Amniotic stem cell (primary cell): ENCODE data around the gene SENP1.
"Not testable (repeated sequence)": the region's sequence is repeated elsewhere in the genome, so short reads cannot be mapped to it uniquely, and the experiment has no call there.

ENCODE experiments used
- DNase-seq: peaks from one replicate; lab custom pipeline; 2025; lab: John Stamatoyannopoulos, UW

The SENP1 gene

DNA sequence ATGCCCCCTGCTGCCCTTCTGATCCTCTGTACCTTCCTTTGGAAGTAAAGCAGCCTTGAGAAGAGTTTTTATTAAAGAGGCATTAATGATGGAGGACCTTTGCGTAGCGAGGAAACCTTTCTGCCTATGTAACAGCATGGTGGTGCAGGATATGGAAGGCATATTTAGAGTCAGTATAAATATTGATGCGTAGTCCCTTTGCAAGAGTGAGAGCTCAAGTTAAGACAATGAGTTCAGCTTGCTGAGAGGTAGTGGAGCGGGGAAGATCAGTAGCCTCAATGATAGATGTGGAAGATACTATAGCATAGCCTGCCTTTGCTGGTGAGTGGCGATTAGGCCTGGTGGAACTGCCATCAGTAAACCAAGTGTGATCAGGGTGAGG lies 5.4 kb upstream of the SENP1 start:
- not testable (repeated sequence) for DNase-seq

- no peak for DNase-seq
Observed at GRCh38 chr12:48110691-48111311, 4.9 kb upstream of the SENP1 start.

GRCh38 chr12:48109424-48109823 lies 3.5 kb upstream of the SENP1 start:
- no peak for DNase-seq

- DNase-seq = no peak
Observed at GRCh38 chr12:48106681-48107613, 1.1 kb upstream of the SENP1 start.

DNA sequence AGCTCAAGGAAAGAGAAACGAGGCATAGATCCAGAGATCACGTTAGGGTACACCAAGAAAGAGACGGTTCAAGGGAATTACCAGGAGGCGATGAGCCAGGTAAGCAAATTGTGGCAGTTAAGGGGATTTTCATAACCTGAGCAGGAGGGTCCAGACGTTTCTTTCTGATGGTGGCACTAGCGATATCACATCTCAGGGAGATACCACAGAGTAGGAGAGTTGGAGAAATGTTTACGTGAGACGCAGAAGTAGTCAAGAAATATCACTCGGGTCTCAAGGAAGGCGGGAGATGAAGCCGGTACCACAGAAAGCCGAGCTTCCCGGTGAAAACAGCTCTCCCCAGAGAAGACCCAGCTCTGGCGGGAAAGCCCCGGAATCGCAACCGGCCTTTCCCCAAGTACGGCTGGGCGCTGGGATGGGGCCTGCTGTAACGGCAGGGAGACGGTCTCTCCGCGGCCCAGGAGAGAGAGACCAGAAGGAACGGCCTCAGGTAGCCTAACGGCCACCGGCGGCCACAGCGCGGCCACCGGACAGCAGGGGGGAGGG lies 485 bp downstream of the SENP1 start:
- no peak for DNase-seq

GRCh38 chr12:48104531-48104930 lies 1.3 kb downstream of the SENP1 start:
- no peak for DNase-seq

GRCh38 chr12:48092611-48093010 lies 13.3 kb downstream of the SENP1 start:
- DNase-seq = no peak

DNA sequence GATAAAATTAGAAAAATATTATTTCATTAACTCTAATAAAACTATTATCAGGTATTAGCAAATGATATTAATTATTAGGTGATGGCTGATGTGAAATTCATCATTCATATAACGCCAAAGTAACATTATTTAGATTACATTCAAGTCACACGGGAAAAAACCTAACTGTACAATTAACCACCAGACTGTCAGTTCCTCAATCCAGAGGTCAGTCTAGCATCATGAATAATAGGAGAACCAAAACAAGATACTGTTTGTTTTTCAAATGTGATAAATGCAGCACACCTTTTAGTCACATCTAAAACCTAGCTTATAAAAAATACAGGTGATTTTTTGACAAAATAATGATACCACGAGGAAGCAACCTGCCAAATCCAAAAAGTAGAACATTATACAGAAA lies 19.6 kb downstream of the SENP1 start:
- no peak for DNase-seq

DNA sequence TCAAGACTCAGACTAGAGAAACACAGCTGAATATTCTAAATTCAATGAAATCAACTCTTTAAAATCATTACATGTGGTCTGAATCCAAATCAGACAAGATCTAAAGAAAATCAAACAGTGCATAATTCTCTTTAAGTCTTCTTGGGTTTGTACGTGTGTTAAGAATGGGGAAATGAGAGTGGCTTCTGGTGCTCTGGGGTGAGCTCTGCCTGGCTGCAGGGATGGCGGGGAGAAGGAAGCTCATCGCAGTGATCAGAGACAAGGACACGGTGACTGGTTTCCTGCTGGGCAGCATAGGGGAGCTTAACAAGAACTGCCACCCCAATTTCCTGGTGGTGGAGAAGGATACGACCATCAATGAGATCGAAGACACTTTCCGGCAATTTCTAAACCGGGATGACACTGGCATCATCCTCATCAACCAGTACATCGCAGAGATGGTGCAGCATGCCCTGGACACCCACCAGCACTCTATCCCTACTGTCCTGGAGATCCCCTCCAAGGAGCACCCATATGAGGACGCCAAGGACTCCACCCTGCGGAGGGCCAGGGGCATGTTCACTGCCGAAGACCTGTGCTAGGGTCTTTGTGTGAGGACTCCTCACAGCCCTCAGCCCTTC lies 20.9 kb downstream of the SENP1 start:
- no peak for DNase-seq

GRCh38 chr12:48084066-48084465 lies 21.8 kb downstream of the SENP1 start:
- DNase-seq = no peak

GRCh38 chr12:48080821-48081220 lies 25.1 kb downstream of the SENP1 start:
- no peak for DNase-seq

- no peak for DNase-seq
Observed at GRCh38 chr12:48080285-48080684, 25.6 kb downstream of the SENP1 start.

DNA sequence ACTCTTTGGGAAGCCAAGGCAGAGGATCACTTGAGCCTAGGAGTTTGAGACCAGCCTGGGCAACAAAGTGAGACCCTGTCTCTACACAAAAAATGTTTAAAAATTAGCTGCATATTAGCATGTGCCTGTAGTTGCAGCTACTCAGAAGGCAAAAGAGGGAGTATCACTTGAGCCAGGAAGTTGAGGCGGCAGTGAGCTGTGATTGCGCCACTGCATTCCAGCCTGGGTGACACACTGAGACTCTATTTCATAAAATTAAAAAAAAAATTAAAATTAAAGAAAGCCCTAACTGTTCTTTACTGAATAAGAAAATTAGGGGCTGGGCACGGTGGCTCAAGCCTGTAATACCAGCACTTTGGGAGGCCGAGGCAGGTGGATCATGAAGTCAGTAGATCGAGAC lies 27.0 kb downstream of the SENP1 start:
- DNase-seq = no peak

DNA sequence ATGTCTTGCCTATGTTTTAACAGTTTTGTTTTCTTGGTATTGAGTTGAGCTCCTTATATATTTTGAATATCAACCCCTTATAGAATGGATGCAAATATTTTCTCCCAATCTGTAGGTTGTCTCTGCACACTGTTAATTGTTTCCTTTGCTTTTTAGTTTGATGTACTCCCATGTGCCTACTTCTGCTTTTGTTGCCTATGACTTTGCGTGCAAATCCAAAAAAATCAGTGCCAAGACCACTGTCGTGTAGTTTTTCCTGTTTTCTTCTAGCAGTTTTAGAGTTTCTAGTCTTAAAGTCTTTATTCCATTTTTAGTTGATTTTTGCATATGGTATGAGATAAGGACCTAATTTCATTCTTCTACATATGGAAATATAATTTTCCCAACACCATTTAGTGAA lies 28.8 kb downstream of the SENP1 start:
- no peak for DNase-seq

- DNase-seq = no peak
Observed at GRCh38 chr12:48075832-48076231, 30.0 kb downstream of the SENP1 start.

GRCh38 chr12:48074266-48074665 lies 31.6 kb downstream of the SENP1 start:
- DNase-seq = no peak

DNA sequence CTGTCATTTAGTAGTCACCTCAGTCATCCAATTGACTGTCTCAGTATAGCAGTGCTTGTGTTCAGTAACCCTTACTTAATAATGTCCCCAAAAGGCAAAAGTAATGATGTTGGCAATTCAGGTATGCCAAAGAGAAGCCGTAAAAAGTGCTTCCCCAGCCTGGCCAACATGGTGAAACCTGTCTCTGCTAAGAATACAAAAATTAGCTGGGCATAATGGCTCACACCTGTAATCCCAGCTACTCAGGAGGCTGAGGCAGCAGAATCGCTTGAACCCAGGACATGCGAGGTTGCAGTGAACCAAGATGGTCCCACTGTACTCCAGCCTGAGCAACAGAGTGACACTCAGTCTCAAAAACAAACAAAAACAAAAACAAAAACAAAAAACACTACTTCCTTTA lies 33.6 kb downstream of the SENP1 start:
- DNase-seq = no peak

- DNase-seq = no peak
Observed at GRCh38 chr12:48071808-48072207, 34.1 kb downstream of the SENP1 start.

GRCh38 chr12:48070731-48071130 lies 35.1 kb downstream of the SENP1 start:
- DNase-seq = no peak

DNA sequence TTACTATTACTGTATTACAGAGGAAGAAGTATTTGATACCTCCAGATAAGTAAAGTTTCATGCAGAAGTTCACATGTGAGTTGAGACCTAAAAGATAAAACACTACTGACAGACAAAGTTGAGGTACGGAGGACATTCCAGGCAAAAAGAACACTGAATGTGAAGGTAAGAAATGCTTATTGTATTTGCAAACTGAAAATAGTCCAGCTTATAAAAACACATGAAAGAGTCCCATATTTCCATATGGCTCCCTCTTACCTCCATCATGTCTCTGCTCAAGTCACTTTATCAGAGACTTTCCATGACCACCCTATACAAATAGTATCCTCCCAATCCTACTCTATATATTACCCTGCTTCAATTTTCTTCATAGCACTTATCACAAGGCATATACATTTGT lies 35.8 kb downstream of the SENP1 start:
- no peak for DNase-seq

DNA sequence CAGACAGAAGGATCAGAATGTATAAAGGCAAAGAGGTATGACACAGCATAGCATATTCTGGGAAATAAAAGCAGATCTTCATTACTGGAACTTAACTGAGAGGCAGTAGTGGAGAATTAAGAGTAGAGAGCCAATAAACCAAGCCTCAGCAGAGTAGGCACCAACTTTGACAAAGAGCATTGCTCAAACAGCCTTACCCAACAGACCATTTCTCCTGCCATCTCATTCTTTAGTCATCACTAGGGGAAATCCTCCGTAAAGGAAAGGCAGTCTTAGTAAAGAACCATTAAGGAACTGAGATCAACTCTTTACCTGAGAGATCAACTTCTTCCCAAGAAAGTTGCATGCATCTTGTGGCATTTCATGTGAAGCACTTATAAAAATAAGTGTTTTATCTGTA lies 36.6 kb downstream of the SENP1 start:
- DNase-seq = no peak

GRCh38 chr12:48068457-48068856 lies 37.4 kb downstream of the SENP1 start:
- DNase-seq = no peak
